DMS79 treated with DMSO at 0.1 percent for 48 hours (cell line): ENCODE data around the gene OR4D11.

Experiments
- DNase-seq: peaks from one replicate; lab custom pipeline; 2025; lab: John Stamatoyannopoulos, UW

Gene OR4D11

GRCh38 chr11:59548309-59548656, 44.9 kb downstream of the OR4D11 start:
- DNase-seq: no peak

- peak; percentile 89 for DNase-seq
These were observed 47.0 kb downstream of the OR4D11 start for GRCh38 chr11:59550368-59550841.

- peak; percentile 83 for DNase-seq
These were observed 47.7 kb downstream of the OR4D11 start for GRCh38 chr11:59550842-59551658.

- DNase-seq: no peak
These were observed 48.5 kb downstream of the OR4D11 start for GRCh38 chr11:59551659-59552521.

- DNase-seq: no peak
These were observed 49.5 kb downstream of the OR4D11 start for GRCh38 chr11:59552844-59553243.

GRCh38 chr11:59553323-59553722, 49.9 kb downstream of the OR4D11 start:
- DNase-seq: no peak
